ENCODE data around the gene SVEP1.

SVEP1 gene

GRCh38 chr9:110443146-110443865, 136.2 kb downstream of the SVEP1 start:
- Histone ChIP-seq H3K9ac (ENCODE audit: low read depth, low read length) (no peak overlapping the region), H3K36me3 (ENCODE audit: insufficient read depth, low read length) (no peaks in the 10 kb centered on the region), H3K4me3 (ENCODE audit: low read depth in 1 of 2, low read length in 2 of 2) (no peak overlapping the region), H4K20me1 (ENCODE audit: insufficient read depth, low read length) (no peaks in the 10 kb centered on the region), H3K4me2 (ENCODE audit: insufficient read depth, low read length) (no peak overlapping the region), H3K27me3 (ENCODE audit: insufficient read depth, low read length, poor library complexity) (no peaks in the 10 kb centered on the region), H3K79me2 (ENCODE audit: insufficient read depth, low read length) (no peaks in the 10 kb centered on the region), H3K4me1 (ENCODE audit: insufficient read depth, low read length) (no peaks in the 10 kb centered on the region), H3K9me3 (ENCODE audit: insufficient read depth, low read length, severe bottlenecking) (no peaks in the 10 kb centered on the region), H3K27ac (ENCODE audit: low read length) (no peak overlapping the region), H2AFZ (ENCODE audit: low read depth, low read length) (no peak overlapping the region)
- no peak for ATAC-seq (ENCODE audit: insufficient read depth, low read depth)
- TF ChIP-seq EZH2 (IDR thresholded peaks at IDR 0.05; ENCODE audit: borderline replicate concordance, low read depth, low read length, severe bottlenecking) (no peak), CTCF (IDR thresholded peaks at IDR 0.05; ENCODE audit: borderline replicate concordance, extremely low read depth, low read length, poor library complexity, severe bottlenecking) (no peak)
- DNase-seq = no peak

- H2AFZ ChIP-seq (ENCODE audit: low read depth, low read length) = no peak overlapping the region
- H3K4me3 ChIP-seq (ENCODE audit: low read depth in 1 of 2, low read length in 2 of 2) = no peak overlapping the region
- no peak overlapping the region for H3K9ac ChIP-seq (ENCODE audit: low read depth, low read length)
- no peaks in the 10 kb centered on the region for H4K20me1 ChIP-seq (ENCODE audit: insufficient read depth, low read length)
- no peak overlapping the region for H3K4me2 ChIP-seq (ENCODE audit: insufficient read depth, low read length)
- TF ChIP-seq EZH2 (IDR thresholded peaks at IDR 0.05; ENCODE audit: borderline replicate concordance, low read depth, low read length, severe bottlenecking) (no peak), CTCF (IDR thresholded peaks at IDR 0.05; ENCODE audit: borderline replicate concordance, extremely low read depth, low read length, poor library complexity, severe bottlenecking) (no peak)
- no peaks in the 10 kb centered on the region for H3K79me2 ChIP-seq (ENCODE audit: insufficient read depth, low read length)
- no peak overlapping the region for H3K27ac ChIP-seq (ENCODE audit: low read length)
- H3K9me3 ChIP-seq (ENCODE audit: insufficient read depth, low read length, severe bottlenecking) = no peaks in the 10 kb centered on the region
- no peak for ATAC-seq (ENCODE audit: insufficient read depth, low read depth)
- H3K27me3 ChIP-seq (ENCODE audit: insufficient read depth, low read length, poor library complexity) = peaks cover 3% of the 10 kb centered on the region
- no peaks in the 10 kb centered on the region for H3K36me3 ChIP-seq (ENCODE audit: insufficient read depth, low read length)
- no peaks in the 10 kb centered on the region for H3K4me1 ChIP-seq (ENCODE audit: insufficient read depth, low read length)
- DNase-seq = no peak
These were observed 138.7 kb downstream of the SVEP1 start for GRCh38 chr9:110440796-110441195.

GRCh38 chr9:110440172-110440571, 139.4 kb downstream of the SVEP1 start:
- H3K9me3 ChIP-seq (ENCODE audit: insufficient read depth, low read length, severe bottlenecking) = no peaks in the 10 kb centered on the region
- no peaks in the 10 kb centered on the region for H4K20me1 ChIP-seq (ENCODE audit: insufficient read depth, low read length)
- no peaks in the 10 kb centered on the region for H3K4me1 ChIP-seq (ENCODE audit: insufficient read depth, low read length)
- H3K79me2 ChIP-seq (ENCODE audit: insufficient read depth, low read length) = no peaks in the 10 kb centered on the region
- no peak for ATAC-seq (ENCODE audit: insufficient read depth, low read depth)
- no peak overlapping the region for H3K9ac ChIP-seq (ENCODE audit: low read depth, low read length)
- H3K27ac ChIP-seq (ENCODE audit: low read length) = no peak overlapping the region
- no peaks in the 10 kb centered on the region for H3K36me3 ChIP-seq (ENCODE audit: insufficient read depth, low read length)
- H3K27me3 ChIP-seq (ENCODE audit: insufficient read depth, low read length, poor library complexity) = peaks cover 3% of the 10 kb centered on the region
- TF ChIP-seq CTCF (IDR thresholded peaks at IDR 0.05; ENCODE audit: borderline replicate concordance, extremely low read depth, low read length, poor library complexity, severe bottlenecking) (no peak), EZH2 (IDR thresholded peaks at IDR 0.05; ENCODE audit: borderline replicate concordance, low read depth, low read length, severe bottlenecking) (no peak)
- H3K4me3 ChIP-seq (ENCODE audit: low read depth in 1 of 2, low read length in 2 of 2) = no peak overlapping the region
- no peak overlapping the region for H3K4me2 ChIP-seq (ENCODE audit: insufficient read depth, low read length)
- no peak for DNase-seq
- H2AFZ ChIP-seq (ENCODE audit: low read depth, low read length) = no peak overlapping the region; the same call in 1 of the 2 replicates
